ENCODE results near the gene TNFAIP3.

TNFAIP3 gene

DNA sequence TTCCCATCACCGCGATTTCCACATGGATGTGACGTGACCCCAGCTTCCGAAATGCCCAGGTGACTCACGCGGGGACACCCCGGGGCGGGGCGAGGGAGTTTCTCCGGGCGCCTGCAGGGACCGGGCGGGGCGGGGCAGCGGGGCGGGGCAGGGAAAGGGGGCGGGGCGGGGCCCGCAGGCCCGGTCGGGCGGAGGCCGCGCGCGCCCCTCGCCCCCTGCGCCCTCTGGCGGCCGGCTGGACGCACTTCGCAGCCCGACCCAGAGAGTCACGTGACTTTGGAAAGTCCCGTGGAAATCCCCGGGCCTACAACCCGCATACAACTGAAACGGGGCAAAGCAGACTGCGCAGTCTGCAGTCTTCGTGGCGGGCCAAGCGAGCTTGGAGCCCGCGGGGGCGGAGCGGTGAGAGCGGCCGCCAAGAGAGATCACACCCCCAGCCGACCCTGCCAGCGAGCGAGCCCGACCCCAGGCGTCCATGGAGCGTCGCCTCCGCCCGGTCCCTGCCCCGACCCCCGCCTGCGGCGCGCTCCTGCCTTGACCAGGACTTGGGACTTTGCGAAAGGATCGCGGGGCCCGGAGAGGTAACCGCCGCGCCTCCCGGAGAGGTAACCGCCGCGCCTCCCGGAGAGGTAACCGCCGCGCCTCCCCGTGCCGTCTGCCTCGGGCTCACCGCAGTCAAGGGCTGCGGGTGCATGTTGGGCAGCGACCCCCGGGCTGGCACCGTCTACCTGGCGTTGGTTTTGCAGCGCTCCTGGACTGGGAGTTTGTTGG, at the start of gene TNFAIP3:
Gene TNFAIP3, plus strand, starts transcription at position 346 of the 771 bp plus-strand sequence. CDS start 3,969 bp downstream, outside the sequence.
- peak within 1 kb of the TSS; percentile 42 for H3K9ac ChIP-seq (ENCODE audit: low read depth, low read length)
- H3K36me3 ChIP-seq (ENCODE audit: control insufficient read depth, insufficient read depth, low read length): peaks cover 2% of the 10 kb centered on the region
- H3K27me3 ChIP-seq (ENCODE audit: control insufficient read depth, insufficient read depth, low read length): peaks cover 22% of the 10 kb centered on the region
- no peaks in the 10 kb centered on the region for H3K9me3 ChIP-seq (ENCODE audit: control insufficient read depth, insufficient read depth, low read length)
- peak within 1 kb of the TSS; percentile 84 for H3K4me3 ChIP-seq (ENCODE audit: low read depth, low read length)
- H3K4me1 ChIP-seq (ENCODE audit: control insufficient read depth, insufficient read depth, low read length): peaks cover 22% of the 10 kb centered on the region

GRCh38 chr6:137818440-137818839, 48.6 kb upstream of the TNFAIP3 start:
- Histone ChIP-seq H3K4me1 (ENCODE audit: control insufficient read depth, insufficient read depth, low read length) (no peaks in the 10 kb centered on the region), H3K27me3 (ENCODE audit: control insufficient read depth, insufficient read depth, low read length) (no peaks in the 10 kb centered on the region), H3K9ac (ENCODE audit: low read depth, low read length) (no peak overlapping the region), H3K36me3 (ENCODE audit: control insufficient read depth, insufficient read depth, low read length) (no peaks in the 10 kb centered on the region), H3K9me3 (ENCODE audit: control insufficient read depth, insufficient read depth, low read length) (no peaks in the 10 kb centered on the region), H3K4me3 (ENCODE audit: low read depth, low read length) (no peak overlapping the region)

GRCh38 chr6:137819740-137820139, 47.3 kb upstream of the TNFAIP3 start:
- Histone ChIP-seq H3K36me3 (ENCODE audit: control insufficient read depth, insufficient read depth, low read length) (no peaks in the 10 kb centered on the region), H3K9me3 (ENCODE audit: control insufficient read depth, insufficient read depth, low read length) (no peaks in the 10 kb centered on the region), H3K4me1 (ENCODE audit: control insufficient read depth, insufficient read depth, low read length) (no peaks in the 10 kb centered on the region), H3K9ac (ENCODE audit: low read depth, low read length) (no peak overlapping the region), H3K27me3 (ENCODE audit: control insufficient read depth, insufficient read depth, low read length) (no peaks in the 10 kb centered on the region), H3K4me3 (ENCODE audit: low read depth, low read length) (no peak overlapping the region)

DNA sequence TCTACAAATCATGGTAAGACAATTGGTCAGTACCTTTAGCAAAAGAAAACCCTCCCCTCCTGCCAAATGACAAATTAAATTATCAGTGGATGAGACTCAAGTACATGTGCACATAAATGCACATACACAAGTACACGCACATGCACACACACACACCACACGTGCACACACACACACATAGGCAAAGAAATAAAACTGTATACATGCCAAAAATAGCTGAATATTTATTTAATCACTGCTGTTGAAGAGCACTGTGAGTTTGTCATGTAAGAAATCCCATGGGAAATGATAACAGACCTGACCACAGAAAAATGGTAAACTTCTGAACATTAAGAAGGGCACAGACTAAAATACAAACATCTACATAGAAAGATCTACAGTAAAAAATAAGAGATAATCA, 46.6 kb upstream of the TNFAIP3 start:
- Histone ChIP-seq H3K36me3 (ENCODE audit: control insufficient read depth, insufficient read depth, low read length) (no peaks in the 10 kb centered on the region), H3K4me3 (ENCODE audit: low read depth, low read length) (no peak overlapping the region), H3K27me3 (ENCODE audit: control insufficient read depth, insufficient read depth, low read length) (no peaks in the 10 kb centered on the region), H3K9me3 (ENCODE audit: control insufficient read depth, insufficient read depth, low read length) (no peaks in the 10 kb centered on the region), H3K4me1 (ENCODE audit: control insufficient read depth, insufficient read depth, low read length) (no peaks in the 10 kb centered on the region), H3K9ac (ENCODE audit: low read depth, low read length) (no peak overlapping the region)

GRCh38 chr6:137820952-137821351, 46.1 kb upstream of the TNFAIP3 start:
- Histone ChIP-seq H3K36me3 (ENCODE audit: control insufficient read depth, insufficient read depth, low read length) (no peaks in the 10 kb centered on the region), H3K4me1 (ENCODE audit: control insufficient read depth, insufficient read depth, low read length) (no peaks in the 10 kb centered on the region), H3K4me3 (ENCODE audit: low read depth, low read length) (no peak overlapping the region), H3K27me3 (ENCODE audit: control insufficient read depth, insufficient read depth, low read length) (no peaks in the 10 kb centered on the region), H3K9ac (ENCODE audit: low read depth, low read length) (no peak overlapping the region), H3K9me3 (ENCODE audit: control insufficient read depth, insufficient read depth, low read length) (no peaks in the 10 kb centered on the region)

- Histone ChIP-seq H3K36me3 (ENCODE audit: control insufficient read depth, insufficient read depth, low read length) (no peaks in the 10 kb centered on the region), H3K4me3 (ENCODE audit: low read depth, low read length) (no peak overlapping the region), H3K4me1 (ENCODE audit: control insufficient read depth, insufficient read depth, low read length) (no peaks in the 10 kb centered on the region), H3K9me3 (ENCODE audit: control insufficient read depth, insufficient read depth, low read length) (no peaks in the 10 kb centered on the region), H3K27me3 (ENCODE audit: control insufficient read depth, insufficient read depth, low read length) (no peaks in the 10 kb centered on the region), H3K9ac (ENCODE audit: low read depth, low read length) (no peak overlapping the region)
These were observed 45.6 kb upstream of the TNFAIP3 start for GRCh38 chr6:137821491-137821890.

GRCh38 chr6:137823826-137824555, 43.1 kb upstream of the TNFAIP3 start:
- Histone ChIP-seq H3K4me1 (ENCODE audit: control insufficient read depth, insufficient read depth, low read length) (no peaks in the 10 kb centered on the region), H3K27me3 (ENCODE audit: control insufficient read depth, insufficient read depth, low read length) (no peaks in the 10 kb centered on the region), H3K9ac (ENCODE audit: low read depth, low read length) (no peak overlapping the region), H3K36me3 (ENCODE audit: control insufficient read depth, insufficient read depth, low read length) (no peaks in the 10 kb centered on the region), H3K4me3 (ENCODE audit: low read depth, low read length) (no peak overlapping the region), H3K9me3 (ENCODE audit: control insufficient read depth, insufficient read depth, low read length) (no peaks in the 10 kb centered on the region)

- Histone ChIP-seq H3K4me1 (ENCODE audit: control insufficient read depth, insufficient read depth, low read length) (no peaks in the 10 kb centered on the region), H3K27me3 (ENCODE audit: control insufficient read depth, insufficient read depth, low read length) (no peaks in the 10 kb centered on the region), H3K36me3 (ENCODE audit: control insufficient read depth, insufficient read depth, low read length) (no peaks in the 10 kb centered on the region), H3K9me3 (ENCODE audit: control insufficient read depth, insufficient read depth, low read length) (no peaks in the 10 kb centered on the region), H3K4me3 (ENCODE audit: low read depth, low read length) (no peak overlapping the region), H3K9ac (ENCODE audit: low read depth, low read length) (no peak overlapping the region)
These were observed 42.5 kb upstream of the TNFAIP3 start for GRCh38 chr6:137824556-137824879.

DNA sequence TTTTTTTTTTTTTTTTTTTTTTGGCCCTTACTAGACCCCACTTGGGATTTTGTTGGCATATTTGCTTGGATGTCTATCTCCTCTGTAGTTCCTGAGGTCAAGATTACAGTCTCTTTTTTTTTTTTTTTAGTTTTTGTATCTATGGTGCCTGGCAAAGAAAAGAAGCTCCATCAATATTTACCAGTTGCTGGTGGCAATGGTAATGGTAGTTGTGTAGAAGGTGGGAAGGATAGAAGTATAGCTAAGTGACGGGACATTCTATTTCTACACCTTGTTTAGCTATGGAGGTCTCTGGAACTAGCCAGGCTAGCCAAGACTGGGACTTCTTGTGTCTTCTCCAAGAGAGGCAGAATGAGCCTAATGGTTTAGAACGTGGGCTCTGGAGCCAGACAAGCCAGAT, 42.2 kb upstream of the TNFAIP3 start:
- Histone ChIP-seq H3K4me3 (ENCODE audit: low read depth, low read length) (no peak overlapping the region), H3K9ac (ENCODE audit: low read depth, low read length) (no peak overlapping the region), H3K36me3 (ENCODE audit: control insufficient read depth, insufficient read depth, low read length) (no peaks in the 10 kb centered on the region), H3K9me3 (ENCODE audit: control insufficient read depth, insufficient read depth, low read length) (no peaks in the 10 kb centered on the region), H3K27me3 (ENCODE audit: control insufficient read depth, insufficient read depth, low read length) (no peaks in the 10 kb centered on the region), H3K4me1 (ENCODE audit: control insufficient read depth, insufficient read depth, low read length) (no peaks in the 10 kb centered on the region)

DNA sequence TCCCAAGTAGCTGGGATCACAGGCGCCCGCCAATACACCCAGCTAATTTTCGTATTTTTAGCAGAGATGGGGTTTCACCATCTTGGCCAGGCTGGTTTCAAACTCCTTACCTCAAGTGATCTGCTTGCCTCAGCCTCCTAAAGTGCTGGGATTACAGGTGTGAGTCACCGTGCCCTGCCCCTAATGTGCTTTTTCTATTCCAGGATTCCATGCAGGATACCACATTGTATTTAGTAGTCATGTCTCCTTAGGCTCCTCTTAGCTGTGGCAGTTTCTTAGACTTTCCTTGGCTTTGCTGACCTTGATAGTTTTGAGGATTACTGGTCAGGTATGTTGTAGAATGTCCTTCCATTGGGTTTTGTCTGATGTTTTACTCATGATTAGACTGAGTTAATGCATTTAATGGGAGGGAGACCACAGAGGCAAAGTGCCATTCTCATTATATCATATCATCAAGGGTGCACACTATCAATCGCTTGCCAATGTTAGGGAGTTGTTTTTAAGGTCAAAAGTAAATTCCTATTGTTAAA, 39.6 kb upstream of the TNFAIP3 start:
- no peak overlapping the region for H3K4me3 ChIP-seq (ENCODE audit: low read depth, low read length)
- H3K27me3 ChIP-seq (ENCODE audit: control insufficient read depth, insufficient read depth, low read length): no peaks in the 10 kb centered on the region
- H3K9ac ChIP-seq (ENCODE audit: low read depth, low read length): no peak overlapping the region
- H3K36me3 ChIP-seq (ENCODE audit: control insufficient read depth, insufficient read depth, low read length): no peaks in the 10 kb centered on the region
- H3K9me3 ChIP-seq (ENCODE audit: control insufficient read depth, insufficient read depth, low read length): no peaks in the 10 kb centered on the region
- no peaks in the 10 kb centered on the region for H3K4me1 ChIP-seq (ENCODE audit: control insufficient read depth, insufficient read depth, low read length)

DNA sequence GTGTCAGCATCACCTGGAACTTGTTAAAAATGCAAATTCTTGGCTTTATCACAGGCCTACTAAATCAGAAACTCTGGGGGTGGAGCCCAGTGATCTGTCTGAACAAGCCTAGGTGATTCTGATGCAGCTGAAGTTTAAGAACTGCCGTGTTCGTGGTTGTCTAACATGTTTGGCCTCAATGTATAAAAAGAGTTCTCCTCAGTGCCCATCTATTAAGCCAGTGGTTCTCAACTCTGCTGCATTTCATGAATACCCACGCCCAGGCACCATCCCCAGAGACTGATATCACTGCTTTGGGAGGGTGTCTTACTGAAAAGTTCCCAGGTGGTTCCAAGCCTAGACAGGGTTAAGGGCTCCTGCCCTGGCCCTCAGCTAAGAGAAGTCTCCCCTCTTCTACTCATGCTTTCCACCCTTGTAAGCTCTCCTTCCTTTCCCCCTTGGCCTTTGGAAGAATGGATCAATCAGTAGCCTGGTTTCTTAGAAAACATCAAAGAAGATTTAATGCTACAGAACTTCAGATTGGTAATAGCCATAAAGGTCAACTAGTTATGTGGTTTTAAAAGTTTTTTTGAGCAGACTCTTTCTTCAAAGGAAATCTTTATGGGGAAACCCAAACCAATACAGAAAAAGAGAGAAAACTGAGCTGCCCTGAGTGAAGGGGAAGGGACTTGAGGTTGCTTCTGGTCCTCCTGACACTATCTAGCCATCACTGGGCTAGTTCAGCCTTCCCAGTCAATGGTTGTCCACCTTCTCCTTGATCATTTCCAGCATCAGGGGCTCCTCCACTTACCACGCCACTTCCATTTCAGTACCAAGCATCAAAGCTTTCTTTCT, 38.9 kb upstream of the TNFAIP3 start:
- Histone ChIP-seq H3K9ac (ENCODE audit: low read depth, low read length) (no peak overlapping the region), H3K27me3 (ENCODE audit: control insufficient read depth, insufficient read depth, low read length) (no peaks in the 10 kb centered on the region), H3K4me1 (ENCODE audit: control insufficient read depth, insufficient read depth, low read length) (no peaks in the 10 kb centered on the region), H3K9me3 (ENCODE audit: control insufficient read depth, insufficient read depth, low read length) (no peaks in the 10 kb centered on the region), H3K36me3 (ENCODE audit: control insufficient read depth, insufficient read depth, low read length) (no peaks in the 10 kb centered on the region), H3K4me3 (ENCODE audit: low read depth, low read length) (no peak overlapping the region)
